Activated T-helper 1 cell treated with anti-CD3 and anti-CD28 coated beads, Interleukin-2, amount 50 U/mL, for 16 hours (primary cell): ENCODE results near the gene TACSTD2.
"Not testable (repeated sequence)": the region's sequence is repeated elsewhere in the genome, so short reads cannot be mapped to it uniquely, and the experiment has no call there.

ENCODE experiments used
- DNase-seq, 2 donors: peaks; one replicate each; pipeline ENCODE4 v3.0.0-alpha.2; 2020; ENCODE audit warnings: low read depth in 1 of 2, low spot score in 1 of 2

The TACSTD2 gene

DNA sequence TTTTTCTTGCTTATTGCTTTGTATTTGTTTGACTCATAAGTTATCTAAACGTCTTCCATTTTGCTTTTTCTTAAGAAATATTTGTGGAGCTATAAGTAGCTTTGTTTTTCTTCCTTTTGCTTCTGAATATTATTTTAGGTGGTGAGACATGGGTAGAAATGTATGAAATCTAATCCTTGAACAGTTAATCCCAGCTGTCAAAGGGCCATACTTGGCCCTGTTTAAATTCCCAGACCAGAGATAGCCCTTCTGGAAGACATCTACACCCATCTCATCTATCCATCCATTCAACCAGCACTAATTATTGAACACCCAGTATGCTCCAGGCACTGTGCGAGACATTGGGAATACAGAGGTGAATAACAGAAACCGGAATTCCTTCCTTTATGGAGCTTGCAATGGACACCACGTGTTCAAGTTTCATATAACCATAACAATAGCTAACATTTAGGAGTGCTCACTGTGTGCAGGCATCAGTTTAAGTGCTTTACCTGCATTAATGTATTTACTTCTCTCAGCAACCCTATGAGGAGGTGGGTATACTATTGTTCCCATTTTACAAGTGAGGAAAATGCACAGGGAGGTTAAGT lies 8.7 kb downstream of the TACSTD2 start:
- DNase-seq, result no peak

DNA sequence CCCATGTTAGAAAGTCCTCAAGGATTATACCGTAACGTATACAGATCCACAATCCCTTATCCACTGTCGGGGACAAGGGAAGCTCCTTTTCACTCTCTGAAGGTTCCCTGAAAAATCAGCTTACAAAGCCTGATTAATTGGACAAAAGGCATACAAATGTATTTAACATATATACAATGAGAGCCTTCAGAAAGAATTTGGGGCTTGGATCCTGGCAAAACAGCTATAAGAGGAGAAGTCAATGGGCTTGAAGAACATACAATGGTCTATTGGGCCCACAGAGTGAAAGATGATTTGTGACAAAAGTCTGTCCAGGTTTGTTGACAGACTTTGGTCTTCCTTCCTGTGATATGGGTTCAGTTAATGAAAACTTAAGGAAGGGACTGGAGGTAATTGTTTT lies 10.7 kb downstream of the TACSTD2 start:
- no peak for DNase-seq

DNA sequence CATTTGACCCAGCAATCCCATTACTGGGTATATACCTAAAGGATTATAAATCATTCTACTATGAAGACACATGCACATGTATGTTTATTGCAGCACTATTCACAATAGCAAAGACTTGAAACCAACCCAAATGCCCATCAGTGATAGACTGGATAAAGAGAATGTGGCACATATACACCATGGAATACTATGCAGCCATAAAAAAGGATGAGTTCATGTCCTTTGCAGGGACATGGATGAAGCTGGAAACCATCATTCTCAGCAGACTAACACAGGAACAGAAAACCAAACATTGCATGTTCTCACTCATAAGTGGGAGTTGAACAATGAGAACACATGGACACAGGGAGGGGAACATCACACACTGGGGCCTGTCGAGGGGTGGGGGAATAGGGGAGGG lies 13.3 kb downstream of the TACSTD2 start:
- not testable (repeated sequence) for DNase-seq

DNA sequence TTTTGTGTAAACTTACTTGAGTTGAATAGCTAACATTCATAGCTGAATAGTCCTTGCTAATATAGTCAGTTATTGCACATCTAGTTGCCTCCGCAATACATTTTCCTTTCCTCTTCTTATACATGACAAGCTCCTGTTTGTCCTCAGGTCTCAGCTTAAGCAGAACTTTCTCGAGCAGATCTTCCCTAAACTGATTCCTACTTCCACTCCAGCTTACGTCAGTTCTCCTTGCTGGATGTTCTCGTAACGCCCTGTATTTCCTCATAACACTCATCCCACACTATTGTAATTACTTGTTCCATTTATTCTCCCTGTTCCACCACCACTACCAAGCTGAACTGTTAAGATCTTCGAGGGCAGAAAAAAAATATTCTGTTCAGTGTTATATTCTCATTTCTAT lies 15.4 kb downstream of the TACSTD2 start:
- no peak for DNase-seq

DNA sequence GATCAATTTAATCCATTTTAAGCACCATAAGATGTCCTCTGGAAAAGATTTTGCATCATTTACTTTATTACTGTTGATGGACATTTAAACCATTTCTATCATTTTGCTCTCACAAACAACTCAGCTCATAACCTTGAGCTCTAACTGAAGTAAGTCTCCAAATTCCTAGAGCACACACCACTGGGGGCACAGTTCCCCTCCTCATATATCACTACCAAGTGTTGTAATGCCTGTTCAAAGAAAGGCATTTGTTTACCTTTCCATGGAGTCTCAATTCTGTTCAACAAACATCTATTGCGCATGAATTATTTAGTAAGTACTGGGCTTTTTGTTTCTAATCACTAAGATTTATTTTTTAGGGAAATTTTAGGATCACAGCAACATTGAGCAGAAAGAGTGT lies 21.7 kb downstream of the TACSTD2 start:
- no peak for DNase-seq

DNA sequence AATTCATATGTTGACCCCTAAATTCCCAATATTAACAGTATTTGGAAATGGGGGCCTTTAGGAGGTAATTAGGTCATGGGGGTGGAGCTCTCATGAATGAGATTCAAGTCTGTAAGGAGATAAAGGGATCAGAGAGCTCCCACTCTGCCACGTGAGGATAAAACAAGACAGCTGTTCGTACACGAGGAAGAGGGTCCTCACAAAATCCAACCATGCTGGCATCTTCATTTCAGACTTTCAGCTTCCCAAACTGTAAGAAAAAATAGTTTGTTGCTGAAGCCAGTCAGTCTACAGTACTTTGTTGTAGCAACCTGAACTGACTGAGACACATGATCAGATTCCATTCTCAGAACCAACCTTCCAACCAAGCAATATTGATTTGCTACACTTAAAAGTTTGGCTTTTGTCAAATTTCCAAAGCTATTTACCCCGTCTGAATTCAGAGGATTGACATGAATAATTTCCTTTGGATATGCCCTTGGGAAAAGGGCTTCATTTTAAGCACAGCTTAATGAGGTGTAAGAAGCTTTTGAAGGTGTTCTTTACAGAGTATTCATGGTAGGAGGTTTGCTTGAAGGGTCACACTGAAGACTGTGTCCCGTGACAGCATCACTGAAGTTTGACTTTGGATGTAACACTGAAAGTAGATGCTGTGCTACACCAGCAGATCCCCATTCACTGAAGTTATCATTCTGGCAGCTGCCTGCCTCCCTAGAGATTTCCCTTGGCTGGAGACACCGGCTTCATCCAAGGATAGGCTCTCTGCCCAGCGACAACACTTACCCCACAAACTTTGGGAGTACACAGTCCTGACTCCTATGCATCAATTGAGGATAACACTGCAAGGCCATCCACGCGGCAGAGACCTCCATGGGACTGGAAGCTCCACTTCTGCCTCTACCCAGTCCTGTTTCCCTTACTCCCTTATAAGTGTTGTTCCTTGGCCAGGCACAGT lies 25.6 kb downstream of the TACSTD2 start:
- no peak for DNase-seq

DNA sequence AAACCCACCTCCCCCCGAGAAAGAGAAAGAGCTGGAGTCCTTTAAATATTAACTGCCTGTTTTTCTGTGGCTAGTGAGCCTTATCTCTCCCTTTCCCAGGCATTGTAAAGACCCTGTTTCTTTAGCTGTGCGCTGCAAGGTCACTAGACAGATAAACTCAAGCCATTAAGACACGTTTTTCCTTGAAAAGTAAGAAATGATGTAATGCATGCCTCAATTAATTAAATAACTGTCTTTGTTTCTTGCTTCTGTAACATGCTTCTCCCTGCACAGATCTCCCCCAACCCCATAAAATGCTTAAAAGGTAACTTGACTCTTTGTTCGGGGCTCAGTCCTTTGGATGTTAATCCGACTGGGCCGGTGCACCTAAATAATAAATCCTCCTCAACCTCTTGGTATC lies 27.8 kb downstream of the TACSTD2 start:
- not testable (repeated sequence) for DNase-seq

DNA sequence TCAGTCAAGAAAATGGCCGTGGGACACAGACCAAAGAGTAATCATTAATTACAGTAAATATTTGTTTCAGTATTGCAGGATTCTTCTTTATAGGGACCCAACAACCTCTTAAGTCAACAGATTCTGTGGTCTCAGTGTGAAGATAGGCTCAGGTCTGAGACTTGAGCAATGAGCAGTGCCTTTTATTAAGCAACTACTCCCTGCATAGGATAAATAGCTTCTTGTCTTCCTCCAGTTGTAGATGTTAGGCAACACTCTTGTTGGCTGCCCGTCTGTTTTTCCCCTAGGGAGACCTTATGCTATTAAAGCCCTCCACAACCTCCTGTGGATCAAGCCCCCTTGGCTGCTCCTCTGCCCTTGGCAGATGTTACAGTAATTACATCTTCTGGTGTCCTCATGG lies 28.7 kb downstream of the TACSTD2 start:
- no peak for DNase-seq

DNA sequence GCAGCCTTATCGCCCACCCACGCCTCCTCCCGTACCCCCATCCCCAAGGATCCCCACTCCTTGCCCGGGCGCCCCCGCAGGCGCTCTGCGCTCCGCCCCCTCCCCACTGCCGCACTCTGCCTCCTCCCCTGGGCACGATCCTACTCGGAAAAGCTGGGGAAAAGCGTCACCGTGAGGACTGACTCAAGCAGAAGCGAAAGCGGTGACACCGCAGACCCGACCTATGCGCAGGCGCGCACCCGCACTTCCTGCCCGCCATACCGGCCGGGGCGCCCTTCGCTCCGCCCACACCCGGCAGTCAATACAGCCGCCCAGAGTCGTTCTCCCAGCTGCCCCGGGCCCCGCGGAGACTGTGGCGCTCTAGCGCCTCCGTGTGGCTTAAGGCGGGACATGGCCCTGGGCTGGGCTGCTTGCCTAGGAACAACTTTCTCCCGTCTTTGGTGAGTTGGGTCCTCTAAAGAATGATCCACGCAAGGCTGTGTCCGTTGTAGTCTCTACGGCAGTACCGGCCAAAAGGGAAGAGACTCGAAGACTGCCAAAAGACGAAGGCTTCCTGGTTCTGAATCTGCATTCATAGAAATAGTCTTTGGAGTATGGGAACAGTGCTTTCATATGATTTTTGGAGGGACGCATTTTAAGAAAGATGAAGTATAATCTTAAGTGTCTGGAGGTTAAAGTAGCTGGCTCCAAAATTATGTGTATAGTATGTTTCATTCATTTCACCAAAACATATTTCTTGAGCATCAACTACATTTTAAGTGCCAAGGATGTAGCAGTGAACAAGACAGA lies 30.3 kb downstream of the TACSTD2 start, which contains the start of gene OMA1:
Gene OMA1 (minus strand): TSS at position 207 of the 789 bp plus-strand sequence. CDS start 7,432 bp downstream, outside the sequence.
- peak; percentile 95 to 98 for DNase-seq

DNA sequence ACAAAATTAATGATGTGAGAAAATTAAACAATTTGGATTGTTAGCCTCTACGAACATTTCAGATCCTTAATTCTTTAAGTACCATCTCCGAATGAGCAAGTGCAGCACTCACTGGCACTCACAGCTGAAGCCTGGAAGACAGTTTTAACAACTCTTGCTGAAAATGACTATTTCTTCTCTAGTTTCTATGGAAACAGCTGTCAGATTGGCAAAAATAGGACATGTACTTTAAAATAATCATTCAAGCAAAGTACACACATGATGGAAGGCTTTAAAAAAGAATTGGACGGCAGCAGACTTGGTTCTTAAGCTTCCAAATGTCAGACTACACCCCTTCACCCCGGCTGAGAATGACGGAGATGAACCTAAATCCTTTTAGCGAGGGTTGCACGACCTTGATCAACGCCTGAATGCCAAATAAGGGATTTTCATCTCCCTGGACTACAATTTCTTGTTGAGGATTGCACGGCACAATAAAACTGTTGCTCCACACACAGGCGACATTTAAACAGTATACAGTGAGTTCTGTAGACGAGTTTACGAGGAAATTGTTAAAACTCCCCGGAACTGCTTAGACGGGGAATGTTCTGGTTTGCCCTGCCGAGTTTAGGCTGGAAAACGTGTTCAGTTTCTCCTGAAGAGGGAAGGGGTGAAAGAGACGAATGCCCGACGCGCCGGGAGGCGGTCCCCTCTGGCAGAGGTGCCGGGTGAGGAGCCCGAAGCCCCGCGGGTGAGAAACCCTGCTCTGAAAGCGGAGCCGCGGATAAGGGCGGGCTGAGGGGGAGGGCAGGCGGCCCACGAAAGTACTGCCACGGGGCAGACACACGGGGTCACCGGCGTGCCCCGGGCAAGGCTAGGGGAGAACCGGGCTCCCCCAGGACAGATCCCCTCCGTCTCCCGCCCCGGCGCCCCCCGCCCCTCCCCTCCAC lies 31.2 kb downstream of the TACSTD2 start:
- DNase-seq, result peak; percentile 53 to 61

DNA sequence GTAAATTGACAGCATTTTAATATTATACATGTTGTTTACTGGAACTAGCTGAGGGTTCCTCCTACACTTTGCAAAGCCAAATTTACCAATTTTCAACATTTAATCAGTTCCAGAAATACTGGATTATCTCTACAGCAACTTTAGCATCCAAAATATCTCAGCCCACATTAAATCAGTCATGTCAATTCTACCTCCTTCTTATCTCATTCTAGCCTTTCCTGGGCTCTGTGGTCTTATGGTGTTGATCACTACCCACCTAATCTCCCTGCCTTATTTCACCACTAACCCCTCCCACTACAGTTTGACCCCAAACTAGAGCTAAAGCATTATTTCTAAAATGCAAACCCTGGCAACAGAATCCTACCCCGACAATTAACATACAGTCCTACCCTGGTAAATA lies 33.8 kb downstream of the TACSTD2 start:
- no peak for DNase-seq

DNA sequence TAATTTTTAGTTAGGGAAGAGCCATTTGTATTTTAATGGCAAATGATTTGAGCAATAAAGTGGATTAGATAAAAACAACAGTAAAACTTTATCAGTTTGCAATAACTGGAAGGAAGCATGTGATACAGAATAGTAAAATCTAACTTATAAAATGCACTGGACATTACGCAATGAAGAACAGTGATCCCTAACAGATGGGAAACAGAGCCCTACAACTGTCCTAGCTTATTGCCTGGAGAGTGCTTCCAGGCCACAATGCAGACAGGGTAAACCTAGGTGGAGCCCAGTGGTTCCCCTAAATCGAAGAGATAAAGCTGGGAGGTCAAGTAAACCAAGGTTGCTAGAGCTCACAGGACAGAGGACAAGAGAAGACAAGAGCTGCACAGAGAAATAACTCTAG lies 37.5 kb downstream of the TACSTD2 start:
- no peak for DNase-seq

DNA sequence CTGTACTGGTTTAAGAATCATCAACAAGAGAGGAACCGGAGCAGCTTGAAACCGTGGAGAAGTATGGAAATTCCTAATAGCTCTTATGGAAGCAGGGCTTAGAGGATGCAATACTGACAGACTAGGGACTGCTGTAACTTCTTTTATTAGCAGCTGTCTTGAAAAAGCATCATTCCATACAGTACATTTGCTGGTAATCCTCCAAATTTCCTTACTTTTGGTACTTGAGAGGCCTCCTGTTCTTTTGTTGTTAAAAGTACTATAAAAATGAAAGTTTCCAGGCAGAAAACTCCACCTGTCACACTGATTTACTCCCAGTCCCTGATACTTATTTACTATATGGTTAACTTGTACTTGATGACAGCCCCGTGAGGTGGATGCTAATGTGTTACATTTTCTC lies 38.2 kb downstream of the TACSTD2 start:
- no peak for DNase-seq

DNA sequence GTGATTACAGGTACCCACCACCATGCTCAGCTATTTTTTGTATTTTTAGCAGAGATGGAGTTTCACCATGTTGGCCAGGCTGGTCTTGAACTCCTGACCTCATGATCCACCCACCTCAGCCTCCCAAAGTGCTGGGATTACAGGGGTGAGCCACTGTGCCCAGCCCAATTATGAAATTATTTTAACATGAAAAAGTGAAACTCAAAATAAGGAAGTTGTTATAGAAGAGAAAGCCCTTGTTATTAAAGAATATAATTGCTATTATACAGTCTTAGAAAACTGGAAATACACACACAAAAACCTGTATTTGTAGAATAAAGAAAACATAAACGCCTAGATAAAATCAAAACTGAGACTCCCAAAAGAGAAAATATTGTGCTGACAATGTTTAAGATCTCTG lies 45.2 kb downstream of the TACSTD2 start:
- not testable (repeated sequence) for DNase-seq

DNA sequence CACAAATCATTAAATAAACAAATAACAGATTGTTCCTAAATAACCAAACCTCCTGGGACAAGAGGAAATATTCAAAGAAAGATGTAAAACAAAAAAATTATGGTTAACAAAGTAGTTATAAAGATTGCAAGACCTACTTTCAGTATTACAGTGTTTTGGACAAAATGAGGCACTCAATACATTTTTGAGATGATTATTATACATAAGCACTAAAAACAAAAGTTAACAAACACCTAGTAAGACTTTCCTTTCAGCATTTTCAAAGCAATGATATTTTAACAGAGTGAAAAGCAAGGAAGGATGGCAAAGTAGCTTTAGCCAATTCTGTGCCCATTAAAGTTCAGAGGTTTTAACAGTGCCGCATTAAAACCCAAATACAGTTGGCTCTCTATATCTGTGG lies 47.8 kb downstream of the TACSTD2 start:
- DNase-seq, result no peak

DNA sequence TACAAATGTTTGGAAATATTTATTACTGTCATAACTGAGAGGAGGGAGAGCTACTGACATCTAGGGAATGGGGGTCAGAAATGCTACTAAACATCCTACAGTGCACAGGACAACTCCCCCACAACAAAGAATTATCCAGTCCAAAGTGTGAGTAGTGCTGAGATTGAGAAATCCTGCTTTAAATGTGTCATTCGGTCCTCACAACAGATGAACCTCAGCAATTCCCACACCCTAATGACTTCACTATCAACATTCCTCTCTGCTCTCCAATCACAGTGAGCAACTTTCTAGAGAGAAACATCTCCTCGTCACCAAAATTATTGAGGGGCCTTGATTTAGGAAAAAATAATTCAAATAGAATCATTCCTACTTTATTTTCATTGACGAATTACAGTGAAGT lies 48.5 kb downstream of the TACSTD2 start:
- no peak for DNase-seq
